Activated B cell treated with CpG ODN at 0.5 μM for 24 hours (primary cell): Measurements from ENCODE around the gene THAP7. TPM values are rescaled to one million over a fixed set of nuclear protein-coding genes. Genes with fewer than 3 reads are reported as not detected.
"Not testable (repeated sequence)": the region's sequence is repeated elsewhere in the genome, so short reads cannot be mapped to it uniquely, and the experiment has no call there.

Experiments used
- ATAC-seq: fragments of 200-7000 bp; cut with Tn5 transposase; one replicate; pipeline ENCODE4 v1.10.0; 2021; ENCODE audit warnings: low read depth, mild to moderate bottlenecking, moderate library complexity
- CTCF ChIA-PET: fragments of 350-600 bp; sonication (Branson Sonifier 250); formaldehyde crosslinking; loops from one replicate; lab custom pipeline; 2021; ENCODE audit warnings: antibody characterized with exemption; lab: Charles Lee
- POLR2A ChIA-PET: fragments of 350-600 bp; sonication (Branson Sonifier 250); formaldehyde crosslinking; loops from one replicate; lab custom pipeline; 2021; ENCODE audit warnings: antibody characterized with exemption; lab: Charles Lee
- DNase-seq: peaks from one replicate; pipeline ENCODE4 v3.0.0; 2022
- H3K27ac Mint-ChIP-seq: one replicate; pipeline ENCODE4 v1.8.0; 2020; ENCODE audit warnings: mixed read lengths
- H3K27me3 Mint-ChIP-seq: one replicate; pipeline ENCODE4 v1.8.0; 2021; ENCODE audit warnings: mixed read lengths
- H3K36me3 Mint-ChIP-seq: one replicate; pipeline ENCODE4 v1.8.0; 2021; ENCODE audit warnings: low read depth, mixed read lengths
- H3K4me1 Mint-ChIP-seq: one replicate; pipeline ENCODE4 v1.8.0; 2021; ENCODE audit warnings: mixed read lengths
- H3K4me3 Mint-ChIP-seq: one replicate; pipeline ENCODE4 v1.8.0; 2020; ENCODE audit warnings: mild to moderate bottlenecking, mixed read lengths
- H3K9me3 Mint-ChIP-seq: one replicate; pipeline ENCODE4 v1.8.0; 2020; ENCODE audit warnings: mixed read lengths
- CTCF ChIP-seq: fragments of 200-600 bp; IDR thresholded peaks from one replicate; pipeline ENCODE4 v1.8.0; 2022; ENCODE audit warnings: antibody characterized with exemption, mild to moderate bottlenecking
- intact Hi-C: fragments of 100-400 bp; cut with micrococcal nuclease; formaldehyde crosslinking; loops from one replicate; pipeline ENCODE4 v1.15.1; 2024
- total RNA-seq: library from RNA; stranded (reverse); gene quantifications from 2 replicates; pipeline ENCODE4 v1.2.3, GENCODE V29; 2022

The THAP7 gene
- total RNA-seq, 1 donor from 2014 or later = 27.1 TPM

- Mint-ChIP-seq H3K27ac (no peak overlapping the region), H3K4me3 (no peak overlapping the region), H3K27me3 (no peaks in the 10 kb centered on the region), H3K36me3 (no peaks in the 10 kb centered on the region), H3K4me1 (peaks cover 30% of the 10 kb centered on the region), H3K9me3 (peaks cover 2% of the 10 kb centered on the region)
- ChIA-PET POLR2A (interaction anchor here (0.8 kb wide), 1 partner anchor 27 kb away, joined by 4 read pairs; no protein-coding TSS in a partner anchor), CTCF (no interaction called here)
- no peak for DNase-seq
- ATAC-seq = no peak
- intact Hi-C loops = no loop called here
- no peak for TF ChIP-seq CTCF
Measured at GRCh38 chr22:20975541-20976290, 26.2 kb downstream of the THAP7 start.

GRCh38 chr22:20974336-20974955 is 27.5 kb downstream of the THAP7 start:
- no peak for TF ChIP-seq CTCF
- ChIA-PET POLR2A (no interaction called here), CTCF (interaction anchor here (0.9 kb wide), 1 partner anchor 11 kb away, joined by 3 read pairs; no protein-coding TSS in a partner anchor)
- no peak for DNase-seq
- H3K36me3 Mint-ChIP-seq = no peaks in the 10 kb centered on the region
- peaks cover 26% of the 10 kb centered on the region for H3K4me1 Mint-ChIP-seq
- H3K4me3 Mint-ChIP-seq = no peak overlapping the region
- H3K27ac Mint-ChIP-seq = no peak overlapping the region
- peaks cover 2% of the 10 kb centered on the region for H3K9me3 Mint-ChIP-seq
- ATAC-seq = no peak
- no peaks in the 10 kb centered on the region for H3K27me3 Mint-ChIP-seq
- intact Hi-C loops = no loop called here

- Mint-ChIP-seq H3K27me3 (no peaks in the 10 kb centered on the region), H3K9me3 (peaks cover 2% of the 10 kb centered on the region), H3K4me1 (peaks cover 24% of the 10 kb centered on the region), H3K4me3 (no peak overlapping the region), H3K36me3 (no peaks in the 10 kb centered on the region), H3K27ac (no peak overlapping the region)
- ATAC-seq (no peak), DNase-seq (no peak)
- no peak for TF ChIP-seq CTCF
- ChIA-PET POLR2A (interaction anchor here (1.4 kb wide), 1 partner anchor 8 kb away, joined by 5 read pairs; the partner anchor contains the start of gene LZTR1), CTCF (interaction anchor here (0.9 kb wide), 1 partner anchor 11 kb away, joined by 3 read pairs; no protein-coding TSS in a partner anchor)
- intact Hi-C loops = no loop called here
Measured at GRCh38 chr22:20973634-20974286, 28.2 kb downstream of the THAP7 start.

- intact Hi-C loops = no loop called here
- H3K36me3 Mint-ChIP-seq = no peaks in the 10 kb centered on the region
- H3K9me3 Mint-ChIP-seq = no peaks in the 10 kb centered on the region
- CTCF ChIA-PET = no interaction called here
- POLR2A ChIA-PET = interaction anchor here (0.7 to 1.4 kb wide), 2 partner anchors 9 to 28 kb away, joined by 4 to 5 read pairs; partner anchors contain the start of gene LZTR1
- no peaks in the 10 kb centered on the region for H3K27me3 Mint-ChIP-seq
- TF ChIP-seq CTCF = no peak
- H3K27ac Mint-ChIP-seq = no peak overlapping the region
- DNase-seq (no peak), ATAC-seq (no peak)
- H3K4me1 Mint-ChIP-seq = peaks cover 30% of the 10 kb centered on the region
- no peak overlapping the region for H3K4me3 Mint-ChIP-seq
Measured at GRCh38 chr22:20972933-20973577, 28.9 kb downstream of the THAP7 start.

- ATAC-seq = not testable (repeated sequence)
Measured at GRCh38 chr22:20972014-20972694, 29.8 kb downstream of the THAP7 start.

More at GRCh38 chr22:20972014-20972694, 29.8 kb downstream of the THAP7 start:
- intact Hi-C loops, H3K36me3 Mint-ChIP-seq, H3K27me3 Mint-ChIP-seq, H3K4me3 Mint-ChIP-seq, H3K9me3 Mint-ChIP-seq, DNase-seq: not testable (repeated sequence)
- CTCF ChIA-PET = interaction anchor here (0.7 kb wide), 1 partner anchor 34 kb away, joined by 3 read pairs; no protein-coding TSS in a partner anchor
- POLR2A ChIA-PET = interaction anchor here (0.7 to 1.2 kb wide), 3 partner anchors 10 to 209 kb away, joined by 4 to 10 read pairs (median 4); partner anchors contain the start of gene LZTR1
- Mint-ChIP-seq H3K27ac (peak overlapping the region; percentile 3), H3K4me1 (peaks cover 38% of the 10 kb centered on the region)
